GM12864 (cell line): Measurements from ENCODE around the gene FAM20C.

Source experiments
- DNase-seq: peaks from one replicate; pipeline ENCODE4 v3.0.0-alpha.2; 2011; ENCODE audit warnings: low read depth
- H3K4me3 ChIP-seq: 2 replicates; pipeline ENCODE4 v1.5.1; 2011; ENCODE audit warnings: mild to moderate bottlenecking, low read depth, low read length, control low read depth
- CTCF ChIP-seq: IDR thresholded peaks from 2 replicates; pipeline ENCODE4 v1.5.1; 2011; ENCODE audit warnings: low read depth, mild to moderate bottlenecking, moderate library complexity, low read length, control low read depth, inconsistent platforms; ENCODE audit errors: missing control alignments

Gene FAM20C

GRCh38 chr7:207418-208129 is 15.2 kb downstream of the FAM20C start:
- no peak for DNase-seq
- no peak for TF ChIP-seq CTCF
- no peak overlapping the region for H3K4me3 ChIP-seq

GRCh38 chr7:208130-208673 is 15.8 kb downstream of the FAM20C start:
- H3K4me3 ChIP-seq, result no peak overlapping the region
- no peak for DNase-seq
- TF ChIP-seq CTCF, result no peak

DNA sequence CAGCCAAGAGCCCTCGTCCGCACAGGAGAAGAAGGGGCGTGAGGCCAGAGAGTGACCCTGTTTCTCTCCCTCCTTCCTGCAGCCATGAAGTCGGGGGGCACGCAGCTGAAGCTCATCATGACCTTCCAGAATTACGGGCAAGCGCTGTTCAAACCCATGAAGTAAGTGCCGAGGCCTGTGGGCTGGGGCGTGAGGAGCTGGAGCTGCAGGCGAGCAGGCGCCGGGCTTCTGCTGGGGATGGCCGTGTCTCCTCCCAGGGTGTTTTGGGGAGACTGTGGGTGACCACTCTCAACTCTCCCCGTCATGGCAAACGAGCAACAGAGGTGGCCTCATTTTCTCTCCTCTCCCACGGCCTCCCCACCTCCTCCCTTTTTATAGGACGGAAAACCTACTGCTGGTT is 16.4 kb downstream of the FAM20C start:
- H3K4me3 ChIP-seq, result no peak overlapping the region
- no peak for TF ChIP-seq CTCF
- no peak for DNase-seq

- DNase-seq, result no peak
- TF ChIP-seq CTCF, result no peak
- H3K4me3 ChIP-seq, result no peak overlapping the region
Measured at GRCh38 chr7:209416-209815, 17.0 kb downstream of the FAM20C start.

DNA sequence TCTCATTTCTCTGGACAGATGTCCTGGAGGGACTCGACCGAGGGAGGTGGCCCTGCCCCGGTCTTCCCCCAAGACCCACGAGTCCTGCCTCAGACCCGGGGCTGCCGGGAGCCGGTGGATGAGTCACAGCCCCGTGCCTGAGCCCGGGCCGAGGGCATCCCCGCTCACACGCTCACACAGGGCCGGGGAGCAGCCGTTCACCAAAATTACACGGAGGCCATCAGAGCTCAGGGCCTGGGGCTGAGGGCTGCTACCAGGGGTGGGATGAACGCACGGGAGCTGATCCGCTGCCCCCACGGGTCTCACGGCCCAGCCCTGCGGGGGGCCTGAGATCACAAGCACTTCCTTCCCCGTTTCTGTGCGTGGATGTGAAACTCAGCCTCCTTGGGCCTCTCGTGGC is 17.5 kb downstream of the FAM20C start:
- H3K4me3 ChIP-seq, result no peak overlapping the region
- no peak for DNase-seq
- no peak for TF ChIP-seq CTCF

GRCh38 chr7:210401-210925 is 18.1 kb downstream of the FAM20C start:
- TF ChIP-seq CTCF, result no peak
- DNase-seq, result no peak
- no peak overlapping the region for H3K4me3 ChIP-seq
